ENCODE measurements around the gene CDKL1. TPM values are rescaled to one million over a fixed set of nuclear protein-coding genes. Genes with fewer than 3 reads are reported as not detected.

The CDKL1 gene
- total and polyA plus RNA-seq, 2 of the 13 experiments (the other 11 are each of a cell fraction or from before 2014, with no cell fraction given), result 4.4 to 5.1 TPM

GRCh38 chr14:50333014-50333509, 63.6 kb downstream of the CDKL1 start:
- 97% methylated on average over 3 of the region's 3 CpGs for WGBS (ENCODE audit: low lambda C conversion rate)

GRCh38 chr14:50331596-50331995, 65.1 kb downstream of the CDKL1 start:
- Histone ChIP-seq H3K27ac (ENCODE audit: extremely low read length, insufficient read depth, low read length) (no peak overlapping the region), H3K4me2 (ENCODE audit: low read depth, low read length) (no peak overlapping the region), H3K79me2 (ENCODE audit: insufficient read depth, low read length) (no peaks in the 10 kb centered on the region), H4K20me1 (ENCODE audit: insufficient read depth, low read length) (no peaks in the 10 kb centered on the region), H3K9me3 (ENCODE audit: low read length) (no peaks in the 10 kb centered on the region), H3K9ac (ENCODE audit: insufficient read depth, low read depth, low read length) (no peak overlapping the region), H3K27me3 (ENCODE audit: control insufficient read depth in 1 of 2, insufficient read depth in 2 of 2, low read length in 2 of 2) (no peaks in the 10 kb centered on the region), H3K4me1 (ENCODE audit: insufficient read depth, low read length) (peaks cover 14% of the 10 kb centered on the region), H3K36me3 (replicated peaks in 1 of 2; ENCODE audit: control insufficient read depth in 1 of 2, insufficient read depth in 2 of 2, low read length in 2 of 2) (0 out of 5 replicates have a peak, but pooled peaks cover 0 to 16% of the 10 kb centered on the region in 2 experiments), H2AFZ (ENCODE audit: low read length) (no peak overlapping the region), H3K4me3 (replicated peaks in 1 of 3; ENCODE audit: insufficient read depth in 1 of 3, low read depth in 2 of 3, low read length in 3 of 3) (no peak overlapping the region)
- intact Hi-C loops (cut with micrococcal nuclease; ENCODE audit: unreplicated experiment) (no loop called here), in situ Hi-C loops (cut with HindIII; ENCODE audit: extremely low pct_ligation_motif_present, low pct_unique_long_range_greater_than_20kb) (no loop called here)
- POLR2A ChIA-PET, result no interaction called here
- no TSS peak for BruUV-seq (replicated peaks)
- CTCF ChIA-PET (ENCODE audit: low intra/inter-chr PET ratio, low total read pairs), result no interaction called here
- DNase-seq (ENCODE audit: low spot score) (no peak), FAIRE-seq (no peak), ATAC-seq (no peak)
- TF ChIP-seq HIC2 (CRISPR knock-in tag; IDR thresholded peaks at IDR 0.05; ENCODE audit: low read depth) (no peak), ZNF205 (CRISPR knock-in tag; IDR thresholded peaks at IDR 0.05) (no peak), JUND (CRISPR knock-in tag; IDR thresholded peaks at IDR 0.05) (no peak), DBP (CRISPR knock-in tag; IDR thresholded peaks at IDR 0.05; ENCODE audit: not compliant biosample characterization) (no peak), FOXO4 (CRISPR knock-in tag; conservative IDR thresholded peaks at IDR 0.05) (no peak)

More at GRCh38 chr14:50333014-50333509, 63.6 kb downstream of the CDKL1 start:
- Histone ChIP-seq H3K4me2 (ENCODE audit: low read depth, low read length) (no peak overlapping the region), H3K4me1 (ENCODE audit: insufficient read depth, low read length) (peaks cover 14% of the 10 kb centered on the region), H3K27ac (ENCODE audit: extremely low read length, insufficient read depth, low read length) (no peak overlapping the region), H3K36me3 (replicated peaks in 1 of 2; ENCODE audit: control insufficient read depth in 1 of 2, insufficient read depth in 2 of 2, low read length in 2 of 2) (0 out of 5 replicates have a peak, but pooled peaks cover 0 to 16% of the 10 kb centered on the region in 2 experiments), H3K9me3 (ENCODE audit: low read length) (no peaks in the 10 kb centered on the region), H3K4me3 (replicated peaks in 1 of 3; ENCODE audit: insufficient read depth in 1 of 3, low read depth in 2 of 3, low read length in 3 of 3) (no peak overlapping the region), H4K20me1 (ENCODE audit: insufficient read depth, low read length) (no peaks in the 10 kb centered on the region), H3K79me2 (ENCODE audit: insufficient read depth, low read length) (no peaks in the 10 kb centered on the region), H3K9ac (ENCODE audit: insufficient read depth, low read depth, low read length) (no peak overlapping the region), H3K27me3 (ENCODE audit: control insufficient read depth in 1 of 2, insufficient read depth in 2 of 2, low read length in 2 of 2) (no peaks in the 10 kb centered on the region), H2AFZ (ENCODE audit: low read length) (no peak overlapping the region)
- intact Hi-C loops (cut with micrococcal nuclease; ENCODE audit: unreplicated experiment) (no loop called here), in situ Hi-C loops (cut with HindIII; ENCODE audit: extremely low pct_ligation_motif_present, low pct_unique_long_range_greater_than_20kb) (no loop called here)
- ChIA-PET POLR2A (no interaction called here), CTCF (ENCODE audit: low intra/inter-chr PET ratio, low total read pairs) (no interaction called here)
- no TSS peak for BruUV-seq (replicated peaks)
- TF ChIP-seq HCFC1 (IDR thresholded peaks at IDR 0.05; ENCODE audit: low read depth, low read length), result no peak
- no peak for TF ChIP-seq MEIS2 (CRISPR knock-in tag; IDR thresholded peaks at IDR 0.05)
- TF ChIP-seq CSRNP2 (CRISPR knock-in tag; conservative IDR thresholded peaks at IDR 0.05; ENCODE audit: low read depth), result no peak
- ATAC-seq (no peak), FAIRE-seq (no peak), DNase-seq (ENCODE audit: low spot score) (no peak)
